HG02884 (cell line): ENCODE results near the gene LCE2D.
"Not testable (repeated sequence)": the region's sequence is repeated elsewhere in the genome, so short reads cannot be mapped to it uniquely, and the experiment has no call there.

Experiments
- ATAC-seq: cut with Tn5 transposase; IDR thresholded peaks from one replicate; pipeline ENCODE4 v1.9.1; 2021; ENCODE audit warnings: mild to moderate bottlenecking, moderate library complexity; ENCODE audit not compliant: unreplicated experiment

LCE2D gene

GRCh38 chr1:152663098-152663497 is at the start of gene LCE2D:
Gene LCE2D, plus strand, starts transcription at chr1:152663380. Its CDS starts 726 bp downstream, at chr1:152664106.
- ATAC-seq = no peak

- ATAC-seq = no peak
Measured at GRCh38 chr1:152613511-152613910, 49.7 kb upstream of the LCE2D start, which contains the start of gene LCE3B. Gene LCE3B, plus strand, starts transcription at chr1:152613811. Its CDS starts 0 bp downstream, at chr1:152613811.

- no peak for ATAC-seq
Measured at GRCh38 chr1:152621993-152622392, 41.2 kb upstream of the LCE2D start.

- ATAC-seq = no peak
Measured at GRCh38 chr1:152622803-152623202, 40.4 kb upstream of the LCE2D start, which contains the start of gene LCE3A. Gene LCE3A, minus strand, starts transcription at chr1:152623103. Its CDS starts 0 bp downstream, at chr1:152623103.

GRCh38 chr1:152623203-152623844 is 39.9 kb upstream of the LCE2D start:
- ATAC-seq = no peak

- no peak for ATAC-seq
Measured at GRCh38 chr1:152626744-152627143, 36.4 kb upstream of the LCE2D start.

- no peak for ATAC-seq
Measured at GRCh38 chr1:152630596-152630995, 32.6 kb upstream of the LCE2D start.

GRCh38 chr1:152640351-152640750 is 22.8 kb upstream of the LCE2D start:
- ATAC-seq = no peak

GRCh38 chr1:152643945-152644344 is 19.2 kb upstream of the LCE2D start:
- no peak for ATAC-seq

- ATAC-seq = no peak
Measured at GRCh38 chr1:152645146-152645545, 18.0 kb upstream of the LCE2D start.

- ATAC-seq = no peak
Measured at GRCh38 chr1:152646656-152647055, 16.5 kb upstream of the LCE2D start.

GRCh38 chr1:152654110-152654509 is 9.1 kb upstream of the LCE2D start:
- ATAC-seq = no peak

GRCh38 chr1:152656459-152656858 is 6.7 kb upstream of the LCE2D start:
- no peak for ATAC-seq

- ATAC-seq = no peak
Measured at GRCh38 chr1:152657677-152658076, 5.5 kb upstream of the LCE2D start.

GRCh38 chr1:152658649-152659048 is 4.5 kb upstream of the LCE2D start:
- ATAC-seq = no peak

GRCh38 chr1:152666171-152666570 is 3.0 kb downstream of the LCE2D start:
- ATAC-seq = not testable (repeated sequence)

GRCh38 chr1:152667648-152668047 is 4.5 kb downstream of the LCE2D start:
- no peak for ATAC-seq

- ATAC-seq = no peak
Measured at GRCh38 chr1:152673016-152673415, 9.8 kb downstream of the LCE2D start.

- ATAC-seq = not testable (repeated sequence)
Measured at GRCh38 chr1:152674983-152675382, 11.8 kb downstream of the LCE2D start, which contains the start of gene LCE2C. Gene LCE2C, plus strand, starts transcription at chr1:152675279. Its CDS starts 737 bp downstream, at chr1:152676016.

GRCh38 chr1:152679459-152679858 is 16.3 kb downstream of the LCE2D start:
- ATAC-seq = no peak

GRCh38 chr1:152681616-152682015 is 18.4 kb downstream of the LCE2D start:
- ATAC-seq = no peak

- no peak for ATAC-seq
Measured at GRCh38 chr1:152683846-152684245, 20.7 kb downstream of the LCE2D start.

- not testable (repeated sequence) for ATAC-seq
Measured at GRCh38 chr1:152685823-152686222, 22.6 kb downstream of the LCE2D start, which contains the start of gene LCE2B. Gene LCE2B, plus strand, starts transcription at chr1:152686123. Its CDS starts 721 bp downstream, at chr1:152686844.
